ENCODE measurements around the gene KLF16.

The KLF16 gene

GRCh38 chr19:1810439-1811160 is 52.8 kb downstream of the KLF16 start:
- no peak overlapping the region for H3K9ac ChIP-seq (ENCODE audit: low read length)
- no peaks in the 10 kb centered on the region for H3K9me2 ChIP-seq (replicated peaks; ENCODE audit: insufficient read depth, low read length)
- no peaks in the 10 kb centered on the region; the same call in 1 of the 2 replicates for H3F3A ChIP-seq (ENCODE audit: insufficient read depth, low read length)
- H3K9me3 ChIP-seq (replicated peaks; ENCODE audit: insufficient read depth, low read length): no peaks in the 10 kb centered on the region
- H3K79me2 ChIP-seq (ENCODE audit: low read length): no peaks in the 10 kb centered on the region
- H3K27me3 ChIP-seq (replicated peaks; ENCODE audit: insufficient read depth, low read length): peaks cover 60% of the 10 kb centered on the region
- no peak overlapping the region for H3K4me2 ChIP-seq (ENCODE audit: low read depth, low read length)
- TF ChIP-seq EZH2phosphoT487 (IDR thresholded peaks at IDR 0.05; ENCODE audit: low read length) (no peak), CTCF (IDR thresholded peaks at IDR 0.05; ENCODE audit: low read length) (no peak), EZH2 (optimal IDR thresholded peaks at IDR 0.05; ENCODE audit: low read depth, low read length) (no peak)
- H2AFZ ChIP-seq (ENCODE audit: low read length): no peak overlapping the region
- no peak overlapping the region for H3K4me3 ChIP-seq (ENCODE audit: low read length)
- DNase-seq: no peak
- no peaks in the 10 kb centered on the region for H4K20me1 ChIP-seq (ENCODE audit: insufficient read depth, low read length)
- no peak overlapping the region for H3K27ac ChIP-seq (ENCODE audit: low read length)
- H3K4me1 ChIP-seq (ENCODE audit: low read length): peaks cover 7% of the 10 kb centered on the region
- no peaks in the 10 kb centered on the region for H3K36me3 ChIP-seq (replicated peaks; ENCODE audit: insufficient read depth, low read length)

- no peak overlapping the region for H3K27ac ChIP-seq (ENCODE audit: low read length)
- DNase-seq: no peak
- no peak overlapping the region for H3K9ac ChIP-seq (ENCODE audit: low read length)
- H2AFZ ChIP-seq (ENCODE audit: low read length): no peak overlapping the region
- no peaks in the 10 kb centered on the region for H3K9me2 ChIP-seq (replicated peaks; ENCODE audit: insufficient read depth, low read length)
- H3K36me3 ChIP-seq (replicated peaks; ENCODE audit: insufficient read depth, low read length): no peaks in the 10 kb centered on the region
- H3K79me2 ChIP-seq (ENCODE audit: low read length): no peaks in the 10 kb centered on the region
- H3K4me2 ChIP-seq (ENCODE audit: low read depth, low read length): no peak overlapping the region
- no peaks in the 10 kb centered on the region for H4K20me1 ChIP-seq (ENCODE audit: insufficient read depth, low read length)
- H3K4me3 ChIP-seq (ENCODE audit: low read length): no peak overlapping the region
- no peaks in the 10 kb centered on the region; the same call in 1 of the 2 replicates for H3F3A ChIP-seq (ENCODE audit: insufficient read depth, low read length)
- TF ChIP-seq EZH2 (optimal IDR thresholded peaks at IDR 0.05; ENCODE audit: low read depth, low read length): no peak
- no peak for TF ChIP-seq CTCF (IDR thresholded peaks at IDR 0.05; ENCODE audit: low read length)
- TF ChIP-seq EZH2phosphoT487 (IDR thresholded peaks at IDR 0.05; ENCODE audit: low read length): no peak
- H3K27me3 ChIP-seq (replicated peaks; ENCODE audit: insufficient read depth, low read length): peaks cover 69% of the 10 kb centered on the region
- peaks cover 7% of the 10 kb centered on the region for H3K4me1 ChIP-seq (ENCODE audit: low read length)
- no peaks in the 10 kb centered on the region for H3K9me3 ChIP-seq (replicated peaks; ENCODE audit: insufficient read depth, low read length)
Measured at GRCh38 chr19:1809678-1810077, 53.7 kb downstream of the KLF16 start.

- Histone ChIP-seq H2AFZ (ENCODE audit: low read length) (no peak overlapping the region), H3K36me3 (replicated peaks; ENCODE audit: insufficient read depth, low read length) (no peaks in the 10 kb centered on the region), H3F3A (ENCODE audit: insufficient read depth, low read length) (no peaks in the 10 kb centered on the region), H3K4me1 (ENCODE audit: low read length) (peaks cover 4% of the 10 kb centered on the region; the same call in 1 of the 2 replicates), H3K4me3 (ENCODE audit: low read length) (no peak overlapping the region), H3K9me2 (replicated peaks; ENCODE audit: insufficient read depth, low read length) (no peaks in the 10 kb centered on the region), H3K79me2 (ENCODE audit: low read length) (no peaks in the 10 kb centered on the region), H3K27me3 (replicated peaks; ENCODE audit: insufficient read depth, low read length) (peaks cover 78% of the 10 kb centered on the region), H4K20me1 (ENCODE audit: insufficient read depth, low read length) (no peaks in the 10 kb centered on the region), H3K9me3 (replicated peaks; ENCODE audit: insufficient read depth, low read length) (no peaks in the 10 kb centered on the region), H3K4me2 (ENCODE audit: low read depth, low read length) (no peak overlapping the region), H3K9ac (ENCODE audit: low read length) (no peak overlapping the region), H3K27ac (ENCODE audit: low read length) (no peak overlapping the region)
- no peak for TF ChIP-seq CTCF (IDR thresholded peaks at IDR 0.05; ENCODE audit: low read length)
- no peak for TF ChIP-seq EZH2phosphoT487 (IDR thresholded peaks at IDR 0.05; ENCODE audit: low read length)
- TF ChIP-seq EZH2 (optimal IDR thresholded peaks at IDR 0.05; ENCODE audit: low read depth, low read length): no peak
- no peak for DNase-seq
Measured at GRCh38 chr19:1808395-1808731, 55.0 kb downstream of the KLF16 start.

Measured in MM.1S (cell line).